ENCODE measurements around the gene MUC12.

GRCh38 chr7:100949227-100949932, 20.0 kb upstream of the MUC12 start, which contains the start of gene MUC3A:
- no peak for TF ChIP-seq CTCF (IDR thresholded peaks at IDR 0.05)
- peak; percentile 79 for TF ChIP-seq POLR2A (IDR thresholded peaks at IDR 0.05)
